HepG2 (cell line): Measurements from ENCODE around the gene LGALS8. TPM values are rescaled to one million over a fixed set of nuclear protein-coding genes. Genes with fewer than 3 reads are reported as not detected.

Experiments used
- ARID2 ChIP-seq: sonication (generic); formaldehyde crosslinking; IDR thresholded peaks from 2 replicates; pipeline ENCODE4 v1.8.1; 2022; ENCODE audit warnings: mild to moderate bottlenecking, missing genetic modification reagents, borderline replicate concordance
- ELF3 ChIP-seq: IDR thresholded peaks from 2 replicates; pipeline ENCODE4 v1.6.1; 2016; ENCODE audit warnings: missing genetic modification reagents, missing compliant biosample characterization
- HIC2 ChIP-seq: sonication (generic); formaldehyde crosslinking; IDR thresholded peaks from 2 replicates; pipeline ENCODE4 v1.9.0; 2022; ENCODE audit warnings: low read depth, missing genetic modification reagents
- HOXA9 ChIP-seq: sonication (generic); formaldehyde crosslinking; IDR thresholded peaks from 2 replicates; pipeline ENCODE4 v1.8.1; 2022; ENCODE audit warnings: missing genetic modification reagents, mild to moderate bottlenecking, moderate library complexity, borderline replicate concordance
- NCOA5 ChIP-seq: sonication (generic); formaldehyde crosslinking; IDR thresholded peaks from 2 replicates; pipeline ENCODE4 v1.4.0; 2020; ENCODE audit warnings: missing genetic modification reagents
- NR2F2 ChIP-seq: IDR thresholded peaks from 2 replicates; pipeline ENCODE4 v1.6.1; 2012; ENCODE audit warnings: low read depth, inconsistent platforms, borderline replicate concordance
- ZFP36L2 ChIP-seq: sonication (generic); formaldehyde crosslinking; IDR thresholded peaks from 2 replicates; pipeline ENCODE4 v1.4.0; 2020; ENCODE audit warnings: missing genetic modification reagents
- ZFP82 ChIP-seq: sonication (generic); formaldehyde crosslinking; IDR thresholded peaks from 2 replicates; pipeline ENCODE4 v1.5.1; 2020; ENCODE audit warnings: mild to moderate bottlenecking, missing genetic modification reagents, borderline replicate concordance
- ZFX ChIP-seq: sonication (generic); formaldehyde crosslinking; IDR thresholded peaks from 2 replicates; pipeline ENCODE4 v1.4.0; 2020; ENCODE audit warnings: mild to moderate bottlenecking, low read depth, missing genetic modification reagents, moderate library complexity
- ZNF484 ChIP-seq: sonication (generic); formaldehyde crosslinking; IDR thresholded peaks from 2 replicates; pipeline ENCODE4 v1.5.1; 2020; ENCODE audit warnings: mild to moderate bottlenecking, low read depth, missing genetic modification reagents, borderline replicate concordance
- ZNF564 ChIP-seq: sonication (generic); formaldehyde crosslinking; IDR thresholded peaks from 2 replicates; pipeline ENCODE4 v1.8.1; 2023; ENCODE audit warnings: mild to moderate bottlenecking, missing genetic modification reagents
- ZNF644 ChIP-seq: IDR thresholded peaks from 2 replicates; pipeline ENCODE4 v1.6.1; 2016; ENCODE audit warnings: low read depth
- ZNF678 ChIP-seq: sonication (generic); formaldehyde crosslinking; IDR thresholded peaks from 2 replicates; pipeline ENCODE4 v1.4.0; 2020; ENCODE audit warnings: mild to moderate bottlenecking, missing genetic modification reagents
- polyA plus RNA-seq, 8 experiments: library from polyadenylated mRNA; depleted of rRNA in 3 of 8; stranded (reverse) in 7 of 8; unstranded in 1 of 8; fragments of >200 nt; fragmentation: Illumina TruSeq in 4 of 8; extraction: Trizol in 4 of 8; gene quantifications; 2 replicates each; pipeline versions ENCODE4 v1.2.1 to v1.2.3, GENCODE V29; 2011 to 2016; ENCODE audit warnings: low read depth in 4 of 8, missing spikeins in 1 of 8, mixed read lengths in 1 of 8; ENCODE audit not compliant: insufficient read depth in 1 of 8
- total RNA-seq, 5 experiments: library from RNA; depleted of rRNA; stranded (reverse); fragments of >200 nt; fragmentation: Illumina TruSeq; extraction: Trizol; gene quantifications; 2 replicates each; pipeline ENCODE4 v1.2.3, GENCODE V29; 2016; ENCODE audit warnings: low read depth in 1 of 5
- TF ChIP-seq, protein P1 (sequence below): sonication (generic); formaldehyde crosslinking; IDR thresholded peaks from 2 replicates; pipeline ENCODE4 v1.4.0; 2020; ENCODE audit warnings: mild to moderate bottlenecking, missing genetic modification reagents
- TF ChIP-seq, protein P2 (sequence below): sonication (generic); formaldehyde crosslinking; conservative IDR thresholded peaks from 2 replicates; pipeline ENCODE4 v1.8.1; 2023; ENCODE audit warnings: missing genetic modification reagents

Gene LGALS8
- total and polyA plus RNA-seq, 2 of the 13 experiments (the other 11 are each of a cell fraction or from before 2014, with no cell fraction given): 29.3 to 185 TPM

- TF ChIP-seq, protein P1, sequence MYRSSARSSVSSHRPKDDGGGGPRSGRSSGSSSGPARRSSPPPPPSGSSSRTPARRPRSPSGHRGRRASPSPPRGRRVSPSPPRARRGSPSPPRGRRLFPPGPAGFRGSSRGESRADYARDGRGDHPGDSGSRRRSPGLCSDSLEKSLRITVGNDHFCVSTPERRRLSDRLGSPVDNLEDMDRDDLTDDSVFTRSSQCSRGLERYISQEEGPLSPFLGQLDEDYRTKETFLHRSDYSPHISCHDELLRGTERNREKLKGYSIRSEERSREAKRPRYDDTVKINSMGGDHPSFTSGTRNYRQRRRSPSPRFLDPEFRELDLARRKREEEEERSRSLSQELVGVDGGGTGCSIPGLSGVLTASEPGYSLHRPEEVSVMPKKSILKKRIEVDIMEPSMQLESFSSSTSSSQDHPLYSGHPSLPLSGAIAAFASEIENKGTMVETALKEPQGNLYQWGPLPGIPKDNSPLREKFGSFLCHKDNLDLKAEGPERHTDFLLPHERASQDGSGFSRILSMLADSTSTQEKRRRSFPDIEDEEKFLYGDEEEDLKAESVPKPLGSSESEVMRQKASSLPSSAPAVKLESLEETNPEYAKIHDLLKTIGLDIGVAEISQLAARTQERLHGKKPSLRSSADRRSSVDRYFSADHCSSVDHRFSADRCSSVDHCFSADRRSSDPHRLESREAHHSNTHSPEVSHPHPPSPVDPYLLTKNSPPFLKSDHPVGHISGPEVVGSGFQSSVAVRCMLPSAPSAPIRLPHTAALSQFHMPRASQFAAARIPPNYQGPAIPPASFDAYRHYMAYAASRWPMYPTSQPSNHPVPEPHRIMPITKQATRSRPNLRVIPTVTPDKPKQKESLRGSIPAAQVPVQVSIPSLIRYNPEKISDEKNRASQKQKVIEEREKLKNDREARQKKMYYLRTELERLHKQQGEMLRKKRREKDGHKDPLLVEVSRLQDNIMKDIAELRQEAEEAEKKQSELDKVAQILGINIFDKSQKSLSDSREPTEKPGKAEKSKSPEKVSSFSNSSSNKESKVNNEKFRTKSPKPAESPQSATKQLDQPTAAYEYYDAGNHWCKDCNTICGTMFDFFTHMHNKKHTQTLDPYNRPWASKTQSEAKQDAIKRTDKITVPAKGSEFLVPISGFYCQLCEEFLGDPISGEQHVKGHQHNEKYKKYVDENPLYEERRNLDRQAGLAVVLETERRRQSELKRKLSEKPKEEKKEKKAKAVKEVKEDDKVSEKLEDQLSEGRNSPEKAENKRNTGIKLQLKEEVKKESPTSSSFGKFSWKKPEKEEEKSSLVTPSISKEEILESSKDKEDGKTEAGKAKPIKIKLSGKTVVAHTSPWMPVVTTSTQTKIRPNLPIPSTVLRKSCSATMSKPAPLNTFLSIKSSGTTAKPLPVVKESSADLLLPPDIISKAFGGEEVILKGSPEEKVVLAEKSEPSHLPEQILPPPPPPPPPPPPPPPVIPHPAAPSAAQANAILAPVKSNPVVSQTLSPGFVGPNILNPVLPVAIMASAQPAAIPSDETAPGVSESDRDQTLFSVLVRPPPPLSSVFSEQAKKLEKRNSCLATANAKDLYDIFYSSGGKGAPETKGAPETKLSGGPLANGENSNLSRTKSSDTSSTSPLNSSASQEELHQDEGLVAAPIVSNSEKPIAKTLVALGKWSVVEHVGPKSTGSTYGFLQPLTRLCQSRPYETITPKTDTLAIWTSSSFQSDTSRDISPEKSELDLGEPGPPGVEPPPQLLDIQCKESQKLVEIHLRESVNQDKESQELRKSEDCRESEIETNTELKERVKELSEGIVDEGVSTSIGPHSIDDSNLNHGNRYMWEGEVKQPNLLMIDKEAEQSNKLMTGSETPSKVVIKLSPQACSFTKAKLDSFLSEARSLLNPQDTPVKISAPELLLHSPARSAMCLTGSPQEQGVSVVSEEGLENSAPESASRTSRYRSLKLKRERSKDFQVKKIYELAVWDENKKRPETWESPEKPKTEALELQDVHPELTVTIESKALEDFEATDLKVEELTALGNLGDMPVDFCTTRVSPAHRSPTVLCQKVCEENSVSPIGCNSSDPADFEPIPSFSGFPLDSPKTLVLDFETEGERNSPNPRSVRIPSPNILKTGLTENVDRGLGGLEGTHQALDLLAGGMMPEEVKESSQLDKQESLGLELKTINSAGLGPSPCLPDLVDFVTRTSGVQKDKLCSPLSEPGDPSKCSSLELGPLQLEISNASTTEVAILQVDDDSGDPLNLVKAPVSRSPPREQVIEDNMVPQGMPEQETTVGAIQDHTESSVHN (CRISPR knock-in tag): no peak
- TF ChIP-seq ELF3 (CRISPR knock-in tag) (peak; percentile 38; the same call in 1 of the 2 replicates), ZNF644 (no peak; the same call in 1 of the 2 replicates), HOXA9 (no peak), ZFP36L2 (CRISPR knock-in tag) (no peak), ZNF484 (CRISPR knock-in tag) (no peak), HIC2 (CRISPR knock-in tag) (peak; percentile 18; the same call in 1 of the 2 replicates), ZFX (CRISPR knock-in tag) (peak; percentile 75; the same call in 1 of the 2 replicates), ZNF678 (CRISPR knock-in tag) (0 out of 2 replicates have a peak, but pooled peaks have one; percentile 43), NR2F2 (peak; percentile 72), ARID2 (0 out of 2 replicates have a peak, but pooled peaks have one; percentile 30), ZFP82 (peak; percentile 28; the same call in 1 of the 2 replicates), ZNF564 (CRISPR knock-in tag) (0 out of 2 replicates have a peak, but pooled peaks have one; percentile 6), NCOA5 (CRISPR knock-in tag) (no peak)
- TF ChIP-seq, protein P2, sequence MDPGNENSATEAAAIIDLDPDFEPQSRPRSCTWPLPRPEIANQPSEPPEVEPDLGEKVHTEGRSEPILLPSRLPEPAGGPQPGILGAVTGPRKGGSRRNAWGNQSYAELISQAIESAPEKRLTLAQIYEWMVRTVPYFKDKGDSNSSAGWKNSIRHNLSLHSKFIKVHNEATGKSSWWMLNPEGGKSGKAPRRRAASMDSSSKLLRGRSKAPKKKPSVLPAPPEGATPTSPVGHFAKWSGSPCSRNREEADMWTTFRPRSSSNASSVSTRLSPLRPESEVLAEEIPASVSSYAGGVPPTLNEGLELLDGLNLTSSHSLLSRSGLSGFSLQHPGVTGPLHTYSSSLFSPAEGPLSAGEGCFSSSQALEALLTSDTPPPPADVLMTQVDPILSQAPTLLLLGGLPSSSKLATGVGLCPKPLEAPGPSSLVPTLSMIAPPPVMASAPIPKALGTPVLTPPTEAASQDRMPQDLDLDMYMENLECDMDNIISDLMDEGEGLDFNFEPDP (CRISPR knock-in tag): no peak
Measured at GRCh38 chr1:236522937-236523703, 662 bp upstream of the LGALS8 start (continued).
